ENCODE data around the gene SIK2.
"Not testable (repeated sequence)": the region's sequence is repeated elsewhere in the genome, so short reads cannot be mapped to it uniquely, and the experiment has no call there.

The SIK2 gene

GRCh38 chr11:111617286-111617685, 15.0 kb downstream of the SIK2 start:
- in situ Hi-C loops (cut with MboI; ENCODE audit: low sequenced_read_pairs): no loop called here

- in situ Hi-C loops (cut with MboI; ENCODE audit: low sequenced_read_pairs): no loop called here
These were observed 18.3 kb downstream of the SIK2 start for GRCh38 chr11:111620518-111620917.

DNA sequence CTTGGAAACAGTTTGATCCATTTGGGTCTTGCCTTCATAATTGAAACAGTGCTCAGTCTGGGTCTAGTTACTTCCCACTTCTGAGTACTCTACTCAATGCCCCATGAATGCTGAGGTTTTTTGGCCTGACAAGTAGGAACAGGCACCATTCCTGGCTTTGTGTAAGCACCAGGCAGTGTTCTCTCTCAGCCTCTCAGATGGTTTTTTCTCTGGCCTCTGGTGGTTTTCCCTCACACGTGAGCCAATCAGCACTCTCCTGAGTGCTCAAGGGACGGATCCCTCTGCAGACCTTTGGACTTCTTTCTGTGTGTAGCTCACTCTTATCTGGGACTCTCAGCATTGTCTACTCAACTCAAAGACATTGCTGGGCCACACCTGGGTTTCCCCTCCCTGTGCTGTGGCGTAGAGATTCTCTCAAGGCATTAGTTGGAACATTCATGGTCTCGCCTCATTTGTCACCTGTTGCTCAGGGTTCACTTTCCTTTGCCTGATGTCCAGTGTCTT, 21.3 kb downstream of the SIK2 start:
- in situ Hi-C loops (cut with MboI; ENCODE audit: low sequenced_read_pairs): no loop called here

DNA sequence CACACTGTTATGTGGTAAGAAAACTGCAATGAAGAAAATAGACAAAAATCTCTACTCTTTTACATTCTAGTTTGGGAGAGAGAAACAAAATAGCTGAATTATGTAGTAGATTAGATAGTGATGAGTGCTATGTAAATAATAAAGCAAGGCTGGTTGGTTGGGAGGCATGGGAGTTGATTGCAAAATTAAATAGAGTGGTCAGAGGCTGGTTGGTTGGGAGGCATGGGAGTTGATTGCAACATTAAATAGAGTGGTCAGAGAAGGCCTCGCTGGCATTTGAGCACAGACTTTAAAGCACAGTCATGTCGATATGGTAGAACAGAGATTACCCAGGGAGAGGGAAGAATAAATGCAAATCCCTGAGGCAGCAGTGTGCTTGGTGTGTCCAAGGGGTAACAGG, 22.4 kb downstream of the SIK2 start:
- in situ Hi-C loops (cut with MboI; ENCODE audit: low sequenced_read_pairs): no loop called here

DNA sequence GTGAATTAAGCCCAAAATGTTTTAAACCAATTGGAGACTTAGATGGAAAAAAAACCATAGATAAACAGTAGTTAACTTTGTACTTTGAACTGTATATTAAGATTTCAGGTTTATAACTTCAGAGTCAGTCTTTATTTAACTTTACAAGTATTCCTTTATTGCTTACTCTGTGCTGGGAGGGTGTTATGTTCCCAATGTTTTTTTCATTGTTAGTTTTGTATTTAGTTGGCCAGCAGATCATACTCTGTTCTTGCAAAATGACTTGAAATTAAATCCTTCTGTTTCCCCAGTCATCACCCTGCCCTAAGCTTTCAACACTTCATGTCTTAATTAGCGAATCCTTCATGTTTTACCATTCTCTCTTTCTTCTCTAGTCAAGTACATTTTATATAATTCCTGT, 25.3 kb downstream of the SIK2 start:
- in situ Hi-C loops (cut with MboI; ENCODE audit: low sequenced_read_pairs): no loop called here

DNA sequence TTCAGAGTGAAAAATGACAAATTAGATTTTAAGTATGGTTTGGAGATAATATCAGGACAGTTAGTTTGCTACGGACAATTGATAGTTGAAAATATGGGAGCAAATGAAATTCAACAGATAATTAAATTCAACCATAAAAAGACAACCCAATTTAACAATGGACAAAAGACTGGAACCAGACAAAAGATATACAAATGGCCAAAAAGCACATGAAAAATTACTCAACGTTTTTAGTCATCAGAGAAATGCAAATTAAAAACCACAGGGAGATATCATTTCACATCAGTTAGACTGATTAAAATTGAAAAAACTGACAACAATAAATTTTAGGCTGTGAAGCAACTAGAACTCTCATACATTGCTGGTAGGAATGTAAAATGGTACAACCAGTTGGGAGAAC, 27.2 kb downstream of the SIK2 start:
- in situ Hi-C loops (cut with MboI; ENCODE audit: low sequenced_read_pairs): no loop called here

DNA sequence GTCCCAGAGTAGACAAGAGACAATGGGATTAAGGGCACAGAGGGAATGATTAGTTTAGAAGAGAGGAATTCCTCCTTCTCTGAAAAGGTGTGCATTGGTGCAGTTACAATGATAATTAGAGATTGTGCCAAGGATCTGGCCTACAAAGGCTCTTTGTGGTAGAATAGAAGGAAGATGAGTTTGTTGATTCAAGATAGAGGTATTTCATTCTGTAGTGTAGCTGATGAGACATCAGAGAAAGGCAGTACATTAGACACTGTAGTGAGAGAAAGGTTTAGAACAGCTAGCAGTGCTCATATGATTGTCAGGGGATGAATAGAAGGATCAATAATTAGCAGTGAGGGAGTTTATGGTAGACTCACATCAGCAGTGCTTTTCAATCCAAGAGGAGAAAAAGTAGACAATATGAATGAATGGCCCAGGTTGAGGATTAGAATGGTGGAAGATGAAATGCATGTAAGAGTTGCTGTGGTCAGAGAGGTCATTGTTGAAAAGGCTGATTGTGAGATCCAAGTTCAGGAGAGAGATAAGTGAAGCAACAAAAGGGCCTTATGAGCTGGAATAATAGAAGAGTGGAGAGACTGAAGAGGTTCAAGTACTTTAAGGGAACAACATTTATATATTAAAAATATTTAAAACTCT, 28.9 kb downstream of the SIK2 start:
- in situ Hi-C loops (cut with MboI; ENCODE audit: low sequenced_read_pairs): no loop called here

DNA sequence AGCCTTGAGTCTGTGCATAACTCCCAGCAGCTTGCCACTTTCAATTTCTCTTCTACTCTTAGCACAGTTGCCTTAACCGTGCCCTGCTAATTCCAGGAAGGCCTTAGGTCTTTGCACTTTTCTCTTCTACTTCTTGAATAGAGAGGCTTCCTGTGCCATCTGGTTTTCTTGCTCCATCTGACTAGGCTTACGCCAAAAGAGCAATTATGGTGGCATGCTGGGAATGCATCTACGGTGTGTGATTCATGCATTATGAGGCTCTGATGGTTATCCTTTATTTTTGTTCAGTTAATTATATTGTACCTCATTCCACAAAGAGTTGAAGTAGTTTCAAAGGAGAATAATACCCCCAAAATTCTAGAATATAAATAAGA, 29.4 kb downstream of the SIK2 start:
- in situ Hi-C loops (cut with MboI; ENCODE audit: low sequenced_read_pairs): no loop called here

DNA sequence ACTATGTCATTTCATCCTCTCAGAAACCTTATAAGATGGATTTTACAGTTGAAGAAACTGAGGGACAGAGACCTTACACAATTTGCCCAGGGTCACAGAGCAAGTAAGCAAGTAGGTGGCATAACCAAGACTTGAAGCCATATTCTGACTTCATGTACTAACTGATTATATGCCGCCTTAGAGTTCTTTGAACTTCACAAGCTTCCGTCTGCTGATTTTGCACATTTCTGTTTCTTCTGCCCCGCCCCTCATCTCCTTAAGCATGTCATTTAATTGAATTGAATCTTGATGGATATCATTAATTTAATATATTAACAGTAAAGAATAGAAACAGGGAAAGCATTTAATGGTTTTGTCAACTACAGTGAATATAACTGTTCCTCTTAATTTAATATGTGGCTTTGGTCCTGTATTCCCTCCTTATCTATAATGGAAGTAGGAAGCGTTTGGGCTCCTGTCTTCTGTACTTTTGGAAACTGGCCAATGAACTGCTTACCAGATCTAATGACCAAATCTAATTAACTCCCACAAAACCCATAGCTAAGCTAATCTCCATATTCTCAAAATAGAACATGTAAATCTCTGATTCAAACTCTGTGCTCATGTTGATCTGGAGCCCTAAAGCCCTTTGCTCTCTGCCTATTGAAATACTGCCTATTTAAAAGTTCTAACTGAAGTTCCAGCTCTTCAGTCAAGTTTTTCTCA, 30.4 kb downstream of the SIK2 start:
- in situ Hi-C loops (cut with MboI; ENCODE audit: low sequenced_read_pairs): no loop called here

- in situ Hi-C loops (cut with MboI; ENCODE audit: low sequenced_read_pairs): no loop called here
These were observed 31.0 kb downstream of the SIK2 start for GRCh38 chr11:111633248-111633647.

- in situ Hi-C loops (cut with MboI; ENCODE audit: low sequenced_read_pairs): no loop called here
These were observed 31.6 kb downstream of the SIK2 start for GRCh38 chr11:111633756-111634362.

DNA sequence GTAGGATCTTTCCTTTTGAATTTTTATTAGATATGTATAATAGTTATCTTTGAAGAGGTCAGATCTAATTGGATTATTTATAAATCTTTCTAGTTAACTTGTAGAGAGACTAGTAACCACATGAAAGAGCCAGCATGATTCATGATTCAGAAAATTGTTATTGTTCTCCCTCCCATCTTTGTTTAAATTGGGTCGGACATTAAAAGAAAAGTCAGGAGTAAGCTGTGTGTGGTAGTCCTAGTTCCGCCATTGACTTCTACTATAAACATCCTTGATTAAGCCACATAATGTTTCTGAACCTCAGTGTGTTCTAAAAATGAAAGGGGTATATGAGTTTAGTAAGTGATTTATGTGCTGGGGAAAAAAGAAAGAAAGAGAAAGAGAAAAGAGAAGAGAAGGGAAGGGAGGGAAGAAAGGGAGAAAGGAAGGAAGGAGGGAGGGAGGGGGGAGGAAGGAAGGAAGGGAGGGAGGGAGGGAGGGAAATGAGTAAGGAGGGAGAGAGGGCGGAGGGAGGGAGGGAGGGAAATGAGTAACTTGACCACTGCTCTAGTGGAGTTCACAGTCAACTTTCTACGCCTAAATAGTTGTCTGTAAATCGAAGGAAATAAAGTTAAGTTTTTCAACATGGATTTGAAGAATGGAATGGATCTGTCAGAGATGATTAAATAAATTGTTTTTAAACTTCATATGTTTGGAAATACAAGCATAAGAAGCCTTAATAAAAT, 32.9 kb downstream of the SIK2 start:
- in situ Hi-C loops (cut with MboI; ENCODE audit: low sequenced_read_pairs): no loop called here

GRCh38 chr11:111635706-111636045, 33.4 kb downstream of the SIK2 start:
- in situ Hi-C loops (cut with MboI; ENCODE audit: low sequenced_read_pairs): no loop called here

- in situ Hi-C loops (cut with MboI; ENCODE audit: low sequenced_read_pairs): no loop called here
These were observed 35.6 kb downstream of the SIK2 start for GRCh38 chr11:111637885-111638284.

DNA sequence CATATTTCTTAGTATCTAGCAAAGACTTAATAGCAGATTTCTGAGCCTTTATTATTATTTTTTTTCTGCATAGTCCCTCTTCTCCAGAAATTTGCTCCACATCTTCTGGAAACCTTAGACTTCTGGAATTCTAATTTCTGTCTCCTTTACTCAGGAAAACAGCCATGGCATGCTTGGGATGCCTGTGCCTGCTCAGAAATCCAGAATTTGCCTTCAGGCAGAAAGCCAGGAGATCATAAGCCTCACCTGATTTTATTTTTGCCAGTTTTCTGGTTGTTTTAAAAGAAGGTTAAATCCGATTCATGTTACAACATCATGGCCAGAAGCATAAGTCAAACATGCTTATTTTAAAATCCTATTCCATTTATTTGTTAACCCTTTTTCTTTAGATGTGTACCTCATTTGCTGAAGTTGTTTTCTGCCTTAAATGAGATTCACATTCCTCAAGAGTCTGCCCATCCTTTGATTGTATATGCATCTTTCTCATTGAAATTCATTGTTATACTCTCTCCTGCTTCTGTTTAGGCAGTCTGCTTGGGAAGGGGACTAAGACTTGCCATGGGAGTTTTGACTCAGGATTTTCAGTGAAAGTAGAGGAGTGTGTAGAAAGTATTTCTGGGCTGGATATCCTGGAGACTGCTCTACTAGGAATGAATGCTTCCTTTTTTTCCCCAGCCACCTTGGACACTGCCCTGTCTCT, 37.1 kb downstream of the SIK2 start:
- in situ Hi-C loops (cut with MboI; ENCODE audit: low sequenced_read_pairs): no loop called here

DNA sequence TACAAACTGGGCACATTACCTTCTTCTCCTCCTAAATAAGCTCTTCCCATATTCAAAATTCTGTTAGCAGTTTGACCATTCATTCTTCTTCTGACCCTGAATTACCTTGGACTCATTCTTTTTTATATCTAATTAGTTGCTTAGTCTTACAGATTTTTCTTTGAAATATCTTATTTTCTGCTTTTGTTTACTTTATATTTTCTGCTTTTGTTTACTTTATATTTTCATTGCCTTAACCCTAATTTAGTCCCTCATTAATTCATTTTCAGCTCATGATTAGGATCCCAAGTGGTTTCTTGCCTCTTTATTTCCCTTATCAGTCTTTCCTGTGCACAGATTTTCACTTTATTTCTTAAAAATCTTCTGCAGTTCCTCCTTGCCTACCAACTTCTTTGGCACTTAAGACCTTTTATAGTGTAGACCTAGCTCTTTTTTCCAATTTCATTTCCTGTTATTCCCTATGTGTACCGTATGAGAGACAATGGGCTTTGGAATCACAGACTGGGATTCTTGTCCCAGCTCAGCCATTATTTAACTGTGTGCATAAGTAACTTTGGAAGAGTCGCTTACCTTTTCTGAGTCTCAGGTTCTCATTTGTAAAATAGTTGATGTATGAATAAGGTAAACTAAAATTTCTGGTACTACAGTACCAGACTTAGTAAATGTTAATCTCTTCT, 39.2 kb downstream of the SIK2 start:
- in situ Hi-C loops (cut with MboI; ENCODE audit: low sequenced_read_pairs): no loop called here

DNA sequence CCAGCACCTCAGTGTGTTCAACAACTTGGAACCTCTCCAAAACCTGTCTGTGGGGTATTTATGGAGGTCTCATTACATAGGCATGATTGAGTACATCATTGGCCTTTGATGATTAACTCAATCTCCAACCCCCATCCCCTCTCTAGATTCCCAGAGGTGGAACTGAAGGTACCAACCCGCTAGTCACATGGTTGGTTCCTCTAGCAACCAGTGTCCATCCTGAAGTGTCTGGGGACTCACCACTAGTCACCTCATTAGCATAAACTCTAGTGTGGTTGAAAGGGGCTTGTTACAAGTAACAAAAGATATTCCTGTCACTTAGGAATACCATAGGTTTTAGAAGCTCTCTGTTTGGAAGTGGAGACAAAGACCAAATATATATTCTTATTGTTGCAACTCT, 40.3 kb downstream of the SIK2 start:
- in situ Hi-C loops (cut with MboI; ENCODE audit: low sequenced_read_pairs): no loop called here

GRCh38 chr11:111644922-111645321, 42.7 kb downstream of the SIK2 start:
- in situ Hi-C loops (cut with MboI; ENCODE audit: low sequenced_read_pairs): no loop called here

GRCh38 chr11:111645657-111646316, 43.5 kb downstream of the SIK2 start:
- in situ Hi-C loops (cut with MboI; ENCODE audit: low sequenced_read_pairs): no loop called here

DNA sequence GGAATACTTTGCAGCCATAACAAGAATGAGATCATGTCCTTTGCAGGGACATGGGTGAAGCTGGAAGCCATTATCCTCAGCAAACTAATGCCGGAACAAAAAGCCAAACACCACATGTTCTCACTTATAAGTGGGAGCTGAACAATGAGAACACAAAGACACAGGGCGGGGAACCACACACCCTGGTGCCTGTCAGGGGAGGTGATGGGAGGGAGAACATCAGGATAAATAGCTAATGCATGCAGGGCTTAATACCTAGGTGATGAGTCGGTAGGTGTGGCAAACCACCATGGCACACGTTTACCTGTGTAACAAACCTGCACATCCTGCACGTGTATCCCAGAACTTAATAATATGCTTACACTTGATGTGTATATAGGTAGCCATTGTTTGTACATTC, 49.1 kb downstream of the SIK2 start:
- in situ Hi-C loops (cut with MboI; ENCODE audit: low sequenced_read_pairs): not testable (repeated sequence)
